GM18868 (cell line): ENCODE results near the gene PFKP.
"Not testable (repeated sequence)": the region's sequence is repeated elsewhere in the genome, so short reads cannot be mapped to it uniquely, and the experiment has no call there.

ENCODE experiments used
- ATAC-seq: cut with Tn5 transposase; IDR thresholded peaks from one replicate; pipeline ENCODE4 v1.9.1; 2021; ENCODE audit warnings: mild to moderate bottlenecking, moderate library complexity; ENCODE audit not compliant: unreplicated experiment

Gene PFKP

DNA sequence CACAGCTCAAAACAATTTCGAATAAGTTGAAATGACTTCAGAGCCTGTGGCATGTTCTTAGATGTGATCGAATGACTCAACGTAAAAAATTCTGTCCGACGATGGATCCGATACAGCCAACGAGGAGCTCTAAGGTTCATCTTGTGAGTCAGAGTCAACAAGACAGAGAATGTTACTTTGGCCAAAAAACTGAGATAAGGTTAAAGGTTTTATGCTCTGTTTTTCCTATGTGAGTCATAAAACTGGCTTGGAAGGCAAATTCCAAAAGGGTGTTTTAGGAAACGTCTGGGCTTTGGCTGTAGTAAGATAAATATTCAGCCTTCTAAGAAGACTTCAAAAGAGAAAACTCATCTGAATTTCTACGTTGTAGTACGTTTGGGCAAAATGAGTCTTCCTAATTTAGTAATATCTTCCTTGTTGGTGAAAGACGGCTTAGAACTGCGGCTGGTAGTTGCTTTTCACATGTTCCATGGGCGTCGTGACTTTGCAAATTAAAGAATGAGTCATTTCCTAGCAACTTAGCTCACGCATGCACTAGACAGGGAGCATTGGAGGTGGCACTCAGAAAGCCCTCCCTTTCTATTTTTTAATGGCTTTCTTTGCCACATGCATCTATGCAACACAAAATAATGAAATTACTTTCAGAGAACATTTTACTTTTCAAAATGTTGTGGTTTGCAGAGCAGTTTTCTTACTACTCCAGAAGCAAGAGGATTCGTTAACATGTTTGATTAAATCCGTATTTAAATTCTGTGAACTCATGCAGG, 28.2 kb downstream of the PFKP start:
- peak; percentile 89 for ATAC-seq

DNA sequence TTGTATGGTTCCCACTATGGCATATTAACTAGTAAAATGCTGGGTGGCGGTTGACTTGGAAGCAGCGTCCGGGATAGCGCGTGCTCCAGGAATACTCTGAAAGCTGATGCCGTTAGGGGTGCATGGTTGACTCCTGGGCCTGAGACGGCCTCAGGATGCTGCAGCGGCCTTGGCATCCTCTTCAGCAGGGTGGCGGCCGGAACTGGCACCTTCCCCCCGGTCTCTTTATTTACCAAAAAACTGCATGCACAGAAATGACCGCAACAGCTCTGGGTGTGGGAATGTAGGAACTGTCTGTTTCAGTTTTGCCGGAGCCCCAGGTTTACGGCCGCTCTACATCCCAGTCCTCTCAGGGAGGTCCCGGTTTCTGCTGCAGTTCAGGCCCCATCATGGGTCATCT, 28.8 kb downstream of the PFKP start:
- no peak for ATAC-seq

DNA sequence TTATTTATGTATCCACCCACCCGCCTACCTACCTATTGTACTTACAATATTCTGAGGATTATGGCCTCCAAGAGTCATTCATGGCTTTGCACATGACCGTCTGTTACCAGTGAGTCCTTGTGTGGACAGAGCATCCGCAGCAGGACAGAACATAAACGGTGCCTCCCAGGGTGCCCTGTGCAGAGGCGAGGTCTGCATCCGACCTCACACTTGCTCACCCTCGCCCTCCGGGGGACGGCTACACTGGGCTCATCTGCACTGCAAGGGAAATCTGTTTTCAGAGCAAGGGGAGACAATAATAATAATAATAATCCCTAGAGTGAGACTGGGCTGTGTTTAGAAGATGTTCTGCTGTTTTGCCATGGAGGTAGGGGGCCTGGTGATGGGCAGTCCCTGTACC, 29.8 kb downstream of the PFKP start:
- ATAC-seq = no peak

DNA sequence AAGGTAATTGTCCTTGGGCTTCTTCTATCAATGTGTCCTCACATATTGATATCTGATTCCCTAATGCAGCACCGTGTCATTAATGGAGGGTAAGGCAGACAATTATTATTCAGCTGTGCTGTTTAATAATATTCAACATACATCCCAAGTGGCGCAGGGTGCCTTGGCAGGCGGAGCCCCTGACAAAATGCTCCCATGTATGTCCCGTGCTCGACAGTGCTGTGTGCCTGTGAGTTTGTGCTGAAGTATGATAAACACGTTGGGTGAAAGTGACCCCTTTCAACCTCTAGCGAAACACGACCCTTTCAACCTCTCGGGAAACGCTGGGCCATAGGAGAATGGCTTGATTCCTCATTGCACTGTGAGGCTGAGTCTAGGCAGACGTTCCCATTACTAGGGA, 31.3 kb downstream of the PFKP start:
- no peak for ATAC-seq

DNA sequence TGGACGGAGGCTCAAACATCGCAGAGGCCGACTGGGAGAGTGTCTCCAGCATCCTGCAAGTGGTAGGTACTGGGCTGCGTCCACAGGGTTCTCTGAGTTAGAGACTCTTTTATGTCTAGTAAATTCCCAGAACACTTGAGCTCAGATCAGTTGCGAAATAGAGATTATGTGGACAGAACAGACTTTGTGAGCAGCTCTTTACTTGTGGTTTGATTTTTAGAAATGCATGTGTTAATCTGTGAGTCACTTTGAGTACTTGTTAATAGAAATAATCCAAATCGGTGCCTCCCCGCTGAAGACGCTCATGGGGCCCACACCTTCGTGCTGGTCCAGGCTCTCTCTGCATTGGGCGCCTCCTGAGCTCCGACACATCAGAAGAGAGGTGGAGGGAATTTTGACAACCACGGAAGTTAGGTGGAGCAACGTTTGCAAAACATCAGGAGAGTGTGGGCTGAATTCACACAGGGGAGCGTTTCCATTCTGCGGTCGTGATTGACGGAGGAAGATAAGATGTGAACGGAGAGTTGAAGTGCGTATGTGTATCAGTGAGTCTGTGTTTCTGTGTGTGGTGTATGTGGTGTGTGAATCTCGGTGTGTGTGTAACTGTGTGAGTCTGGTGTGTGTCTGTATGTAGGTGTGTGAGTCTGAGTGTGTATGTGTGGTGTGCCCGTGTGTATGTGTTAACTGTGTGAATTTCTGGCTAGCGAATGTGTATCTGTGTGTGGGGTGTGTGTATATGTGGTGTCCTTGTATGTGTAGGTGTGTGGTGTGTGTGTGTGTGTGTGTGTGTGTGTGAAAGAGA, 32.1 kb downstream of the PFKP start:
- ATAC-seq = no peak

DNA sequence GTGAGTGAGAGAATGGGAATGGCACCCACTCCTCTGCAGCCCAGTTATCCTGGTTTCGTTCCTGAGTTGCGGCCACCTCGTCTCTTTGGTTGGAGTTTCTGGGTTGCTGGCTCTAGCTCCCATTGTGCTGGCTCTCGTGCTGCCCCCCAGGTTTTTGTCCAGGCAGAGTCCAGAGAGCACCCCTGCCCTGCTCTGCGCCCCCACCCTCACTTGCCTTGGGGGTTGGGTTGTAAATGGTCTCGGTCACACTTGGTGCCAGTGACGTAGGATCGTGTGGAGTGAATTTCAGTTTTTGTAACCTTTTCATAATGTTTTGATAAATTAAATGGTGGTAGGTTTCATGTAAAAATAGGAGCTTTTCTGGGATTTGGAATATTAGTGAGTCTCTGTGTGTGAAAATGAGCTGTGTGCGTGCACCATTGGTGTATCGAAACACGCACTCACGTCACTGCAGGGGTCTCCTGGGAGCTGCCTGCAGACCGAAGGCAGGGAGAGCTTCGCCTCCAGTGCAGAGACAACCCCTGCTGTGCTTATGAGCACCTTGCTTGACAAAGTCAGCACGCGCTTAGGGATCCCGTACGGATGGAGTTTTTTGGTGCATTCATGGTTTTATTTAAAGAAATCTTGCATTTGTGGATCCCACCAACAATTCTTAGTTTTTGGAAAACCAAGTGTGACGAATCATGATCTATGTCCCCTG, 32.9 kb downstream of the PFKP start:
- no peak for ATAC-seq

DNA sequence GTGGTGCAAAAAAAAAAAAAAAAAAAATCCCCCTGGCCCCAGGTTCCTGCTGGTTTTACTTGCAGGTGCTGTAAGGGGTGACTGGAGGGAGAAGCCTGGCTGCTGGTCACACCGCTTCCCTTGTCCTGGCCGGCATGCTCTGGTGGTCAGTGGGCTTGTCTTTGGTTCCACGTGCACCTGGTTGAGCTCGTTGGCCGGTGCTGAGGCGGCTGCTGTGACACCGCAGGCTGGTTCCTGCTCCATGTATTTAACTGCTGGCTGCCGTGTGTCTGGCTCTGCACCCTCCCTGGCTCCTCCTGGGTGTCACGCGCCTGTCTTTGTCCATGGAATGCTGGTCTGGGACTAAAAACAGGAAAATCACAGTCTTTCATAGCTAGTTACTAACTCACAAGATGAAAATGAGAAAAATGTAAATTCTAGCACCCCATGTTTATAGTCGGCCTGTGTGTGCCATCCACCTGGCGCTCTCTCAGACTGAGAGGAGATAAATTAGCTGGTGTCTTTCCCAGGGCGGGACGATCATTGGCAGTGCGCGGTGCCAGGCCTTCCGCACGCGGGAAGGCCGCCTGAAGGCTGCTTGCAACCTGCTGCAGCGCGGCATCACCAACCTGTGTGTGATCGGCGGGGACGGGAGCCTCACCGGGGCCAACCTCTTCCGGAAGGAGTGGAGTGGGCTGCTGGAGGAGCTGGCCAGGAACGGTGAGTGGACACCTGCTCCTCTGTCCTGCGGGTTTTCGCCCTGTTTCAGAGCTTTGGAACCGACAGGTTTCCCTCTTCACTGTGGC, 33.7 kb downstream of the PFKP start:
- no peak for ATAC-seq

DNA sequence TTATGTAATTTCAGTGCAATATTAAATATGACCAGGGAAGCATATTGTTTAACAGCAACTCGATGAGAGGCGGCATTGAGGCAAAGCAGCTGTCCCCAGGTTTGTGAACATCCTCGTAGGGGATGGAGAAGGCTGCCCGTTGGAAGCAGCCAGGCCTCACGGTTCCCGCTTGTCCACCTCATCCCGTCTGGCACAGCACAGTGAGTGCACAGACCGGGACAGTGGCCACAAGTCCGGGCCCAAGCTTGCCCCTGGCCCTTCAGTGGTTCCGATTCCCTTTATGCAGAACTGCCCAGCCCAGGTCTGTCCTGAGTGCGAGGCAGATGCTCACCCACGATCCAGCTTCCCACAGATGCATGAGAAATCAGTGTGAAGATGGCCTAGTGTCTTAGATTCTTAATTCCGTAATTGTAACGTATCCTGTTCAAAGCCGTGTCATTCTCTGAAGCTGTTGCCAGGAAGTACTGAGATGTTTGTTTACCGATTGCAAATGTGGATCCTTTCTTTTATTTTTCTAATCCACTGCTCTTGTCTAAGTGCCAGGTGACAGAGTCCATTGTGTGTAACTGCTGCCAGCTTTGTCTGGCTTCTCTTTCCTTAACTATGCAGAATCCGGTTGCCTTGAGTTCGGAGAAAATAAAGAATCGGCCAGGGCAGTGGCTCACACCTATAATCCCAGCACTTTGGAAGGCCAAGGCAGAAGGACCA, 35.5 kb downstream of the PFKP start:
- no peak for ATAC-seq

DNA sequence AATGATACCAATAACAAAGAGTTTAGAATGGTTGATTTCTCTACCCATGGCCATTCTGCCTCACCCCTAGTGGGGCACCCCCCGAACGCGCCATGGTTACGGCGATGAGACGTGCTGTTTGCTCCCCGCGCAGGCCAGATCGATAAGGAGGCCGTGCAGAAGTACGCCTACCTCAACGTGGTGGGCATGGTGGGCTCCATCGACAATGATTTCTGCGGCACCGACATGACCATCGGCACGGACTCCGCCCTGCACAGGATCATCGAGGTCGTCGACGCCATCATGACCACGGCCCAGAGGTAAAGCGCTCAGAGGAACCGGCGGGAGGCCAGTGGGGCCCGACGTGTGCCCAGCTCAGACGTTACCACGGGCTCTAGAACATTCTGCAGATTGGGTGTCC, 36.3 kb downstream of the PFKP start:
- no peak for ATAC-seq

DNA sequence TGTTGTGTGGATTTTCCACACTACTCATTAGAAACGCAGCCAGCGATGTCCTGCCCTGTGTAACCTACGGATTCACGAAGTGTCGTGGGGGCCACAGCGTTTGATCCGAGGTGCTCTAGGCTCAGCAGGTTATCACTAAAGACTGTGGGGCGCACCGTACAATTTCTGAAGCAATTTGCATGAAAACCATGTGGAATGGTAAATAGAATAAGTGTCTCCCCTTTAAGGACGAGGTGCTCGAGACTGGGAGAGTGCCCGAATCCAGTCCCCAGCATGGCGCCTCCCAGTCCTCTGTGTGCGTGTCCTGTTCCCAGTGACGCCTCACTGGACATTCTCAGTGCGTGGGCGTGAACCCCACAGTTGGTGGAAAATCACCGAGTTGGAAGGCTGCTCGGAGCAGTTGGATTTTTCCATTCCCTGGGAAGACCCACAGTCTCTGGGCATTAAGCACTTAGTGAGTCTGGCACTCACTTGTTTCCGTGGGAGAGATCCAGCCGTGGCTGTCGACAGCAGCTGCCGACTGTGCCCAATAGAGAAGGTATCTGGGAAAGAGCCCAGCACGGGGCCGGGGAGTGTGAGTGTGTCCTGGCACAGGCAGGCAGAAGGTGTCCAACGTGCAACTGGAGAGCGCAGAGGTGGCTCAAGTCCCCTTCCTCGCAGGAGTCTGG, 37.0 kb downstream of the PFKP start:
- no peak for ATAC-seq

DNA sequence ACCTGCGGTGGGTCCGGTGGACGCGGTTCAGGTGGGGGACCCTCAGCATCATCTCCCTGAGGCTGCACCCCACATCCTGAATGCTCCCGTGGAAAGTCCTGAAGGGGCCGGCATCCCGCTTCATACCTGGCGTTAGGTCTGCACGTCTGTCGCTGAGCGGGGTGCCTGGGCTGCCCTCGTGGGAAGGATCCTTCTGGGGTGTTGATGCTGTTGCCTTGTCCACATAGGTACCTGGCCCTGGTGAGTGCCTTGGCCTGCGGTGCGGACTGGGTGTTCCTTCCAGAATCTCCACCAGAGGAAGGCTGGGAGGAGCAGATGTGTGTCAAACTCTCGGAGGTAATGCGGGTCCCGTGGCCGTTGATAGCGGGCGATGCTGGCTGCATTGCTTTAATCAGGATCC, 37.8 kb downstream of the PFKP start:
- ATAC-seq = no peak

DNA sequence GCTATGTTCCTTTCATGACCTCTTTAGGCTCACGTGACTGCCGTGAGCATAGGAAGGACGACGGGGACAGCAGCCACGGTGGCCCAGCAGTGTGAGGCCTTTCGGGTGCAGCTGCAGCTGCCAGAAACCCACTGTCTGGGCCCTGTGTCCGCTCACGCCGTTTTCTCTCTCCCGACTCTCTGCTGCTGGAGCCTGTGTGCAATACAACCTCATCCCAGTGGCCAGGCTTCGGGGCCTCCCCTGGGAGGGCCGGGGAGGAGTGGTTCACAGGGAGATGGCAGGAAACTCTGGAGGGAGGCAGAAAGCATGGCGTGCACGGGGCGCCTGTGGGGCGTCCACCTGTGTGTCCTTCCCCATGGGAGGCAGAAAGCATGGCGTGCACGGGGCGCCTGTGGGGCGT, 38.6 kb downstream of the PFKP start:
- no peak for ATAC-seq

DNA sequence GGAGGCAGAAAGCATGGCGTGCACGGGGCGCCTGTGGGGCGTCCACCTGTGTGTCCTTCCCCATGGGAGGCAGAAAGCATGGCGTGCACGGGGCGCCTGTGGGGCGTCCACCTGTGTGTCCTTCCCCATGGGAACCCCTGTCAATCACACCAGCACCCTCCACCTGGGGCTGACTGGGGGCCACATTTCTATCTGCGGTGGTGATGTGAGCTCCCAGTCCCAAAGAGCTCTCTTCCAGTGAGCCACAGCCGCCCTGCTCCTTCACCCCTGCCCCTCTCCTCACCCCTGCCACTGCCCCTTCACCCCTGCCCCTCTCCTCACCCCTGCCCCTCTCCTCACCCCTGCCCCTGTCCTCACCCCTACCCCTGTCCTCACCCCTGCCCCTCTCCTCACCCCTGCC, 39.0 kb downstream of the PFKP start:
- not testable (repeated sequence) for ATAC-seq

DNA sequence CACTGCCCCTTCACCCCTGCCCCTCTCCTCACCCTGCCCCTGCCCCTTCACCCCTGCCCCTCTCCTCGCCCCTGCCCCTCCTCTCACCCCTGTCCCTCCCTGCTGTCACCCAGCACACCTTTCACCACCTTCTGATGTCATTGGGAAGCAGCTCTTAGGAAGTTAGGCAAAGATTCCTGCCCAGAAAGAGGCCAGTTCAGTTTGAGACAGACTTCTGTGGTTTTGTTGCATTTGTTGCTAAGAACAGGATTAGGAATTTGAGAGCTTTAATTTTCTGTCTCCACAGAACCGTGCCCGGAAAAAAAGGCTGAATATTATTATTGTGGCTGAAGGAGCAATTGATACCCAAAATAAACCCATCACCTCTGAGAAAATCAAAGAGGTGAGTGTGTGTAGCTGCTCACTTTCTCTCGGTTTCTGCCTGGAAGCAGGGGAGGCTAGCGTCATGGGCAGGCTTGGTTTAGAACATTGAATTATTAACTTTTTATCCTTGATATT, 39.6 kb downstream of the PFKP start:
- no peak for ATAC-seq

DNA sequence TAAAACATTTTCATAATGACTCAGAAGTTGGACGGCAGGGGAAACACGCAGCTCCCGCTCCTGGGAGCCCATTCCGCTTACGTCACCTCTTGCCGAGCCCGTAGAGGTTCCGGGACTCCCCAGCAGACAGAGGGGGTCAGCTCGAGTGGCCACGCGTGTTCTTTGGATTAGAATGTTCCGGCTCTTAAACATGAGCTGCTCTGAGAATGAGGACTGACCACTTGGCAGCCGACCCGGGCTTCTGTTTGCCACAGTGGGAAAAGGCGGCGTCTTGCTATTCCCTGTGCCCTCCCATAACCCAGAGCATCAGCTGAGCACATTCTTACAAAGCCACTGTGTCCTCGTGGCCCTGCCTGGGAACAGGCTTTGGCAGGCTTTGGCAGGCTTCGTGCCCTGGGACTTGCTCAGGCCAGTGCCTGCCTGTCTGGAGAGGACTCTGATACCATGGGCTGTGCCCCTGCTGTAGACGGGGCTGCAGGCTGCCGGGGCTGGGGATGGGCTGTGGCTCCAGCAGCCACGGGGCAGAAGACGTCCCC, 40.1 kb downstream of the PFKP start:
- no peak for ATAC-seq

DNA sequence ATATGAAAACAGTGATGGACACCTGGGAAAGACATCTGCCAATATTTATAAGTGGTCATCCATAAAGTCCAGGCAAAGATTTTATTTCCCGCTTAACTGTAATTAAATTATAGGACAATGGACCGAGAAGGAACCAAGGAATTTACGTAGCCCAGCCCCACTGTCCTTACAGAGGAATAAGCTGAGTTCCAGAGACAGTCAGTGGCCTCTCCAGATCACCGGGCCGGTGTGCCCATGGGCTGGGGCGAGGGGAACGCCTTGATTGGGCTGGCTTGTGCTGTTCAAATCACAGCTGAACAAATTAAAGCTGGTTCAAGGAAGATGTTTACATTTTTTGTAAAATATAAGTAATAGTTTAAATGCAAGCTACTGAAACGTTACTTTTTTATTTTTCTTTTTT, 40.7 kb downstream of the PFKP start:
- ATAC-seq = no peak

DNA sequence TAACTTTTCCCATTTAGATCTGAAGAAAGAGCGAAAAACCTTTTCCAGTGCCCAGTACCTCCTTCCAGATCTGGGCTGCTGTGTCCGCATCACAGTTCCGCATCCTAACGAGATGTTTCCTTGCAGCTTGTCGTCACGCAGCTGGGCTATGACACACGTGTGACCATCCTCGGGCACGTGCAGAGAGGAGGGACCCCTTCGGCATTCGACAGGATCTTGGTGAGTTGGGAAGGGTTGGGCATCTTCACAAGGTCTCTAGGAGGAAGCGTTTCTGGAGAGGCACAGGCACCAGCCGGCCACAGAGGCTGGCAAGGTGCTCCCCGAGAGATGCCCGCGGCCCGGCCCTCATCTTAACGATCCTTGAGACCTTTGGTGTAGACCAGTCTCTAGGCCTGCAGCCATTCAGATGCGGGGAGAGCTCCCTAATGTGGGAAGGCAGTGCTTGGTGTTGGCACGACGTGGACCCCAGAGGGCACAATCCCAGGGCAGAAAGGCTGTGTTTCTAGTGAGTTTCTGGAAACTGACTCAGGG, 41.3 kb downstream of the PFKP start:
- ATAC-seq = no peak

DNA sequence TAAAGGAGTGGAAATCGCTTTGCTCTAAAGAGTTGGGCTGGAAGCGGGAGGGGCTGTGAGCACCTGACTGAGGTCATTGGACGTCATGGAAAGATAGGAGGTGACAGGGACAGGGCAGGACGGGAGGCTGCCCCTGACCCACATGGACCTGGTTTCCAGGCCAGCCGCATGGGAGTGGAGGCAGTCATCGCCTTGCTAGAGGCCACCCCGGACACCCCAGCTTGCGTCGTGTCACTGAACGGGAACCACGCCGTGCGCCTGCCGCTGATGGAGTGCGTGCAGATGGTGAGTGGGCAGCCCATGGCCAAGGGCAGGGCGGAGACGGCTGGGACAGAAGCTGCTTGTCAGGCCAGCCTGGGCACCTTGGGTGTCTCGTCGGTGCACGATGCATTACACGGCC, 41.8 kb downstream of the PFKP start:
- ATAC-seq = no peak

DNA sequence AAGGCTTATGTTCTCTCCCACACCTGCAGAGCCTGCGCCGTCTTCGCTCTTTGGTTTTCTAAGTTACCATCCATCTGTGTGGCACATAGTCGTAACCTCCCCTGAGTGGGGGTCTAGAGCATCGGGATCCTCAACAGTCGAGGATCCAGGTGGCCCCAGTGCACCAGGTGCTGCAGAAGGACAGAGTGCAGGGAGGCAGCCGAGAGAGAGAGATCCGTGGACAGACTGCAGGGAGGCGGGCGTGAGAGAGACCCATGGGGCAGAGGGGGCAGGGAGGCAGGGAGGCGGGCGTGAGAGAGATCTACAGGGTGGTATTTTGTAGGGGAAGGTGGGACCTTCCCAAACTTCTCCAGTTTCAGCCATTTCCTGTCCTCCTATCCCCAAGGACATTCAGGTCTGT, 42.3 kb downstream of the PFKP start:
- ATAC-seq = no peak
